MV-4-11 (cell line): Measurements from ENCODE around the gene DAPK2.
"Not testable (repeated sequence)": the region's sequence is repeated elsewhere in the genome, so short reads cannot be mapped to it uniquely, and the experiment has no call there.

Experiments used
- DNase-seq: peaks from one replicate; lab custom pipeline; 2025; lab: John Stamatoyannopoulos, UW

The DAPK2 gene

DNA sequence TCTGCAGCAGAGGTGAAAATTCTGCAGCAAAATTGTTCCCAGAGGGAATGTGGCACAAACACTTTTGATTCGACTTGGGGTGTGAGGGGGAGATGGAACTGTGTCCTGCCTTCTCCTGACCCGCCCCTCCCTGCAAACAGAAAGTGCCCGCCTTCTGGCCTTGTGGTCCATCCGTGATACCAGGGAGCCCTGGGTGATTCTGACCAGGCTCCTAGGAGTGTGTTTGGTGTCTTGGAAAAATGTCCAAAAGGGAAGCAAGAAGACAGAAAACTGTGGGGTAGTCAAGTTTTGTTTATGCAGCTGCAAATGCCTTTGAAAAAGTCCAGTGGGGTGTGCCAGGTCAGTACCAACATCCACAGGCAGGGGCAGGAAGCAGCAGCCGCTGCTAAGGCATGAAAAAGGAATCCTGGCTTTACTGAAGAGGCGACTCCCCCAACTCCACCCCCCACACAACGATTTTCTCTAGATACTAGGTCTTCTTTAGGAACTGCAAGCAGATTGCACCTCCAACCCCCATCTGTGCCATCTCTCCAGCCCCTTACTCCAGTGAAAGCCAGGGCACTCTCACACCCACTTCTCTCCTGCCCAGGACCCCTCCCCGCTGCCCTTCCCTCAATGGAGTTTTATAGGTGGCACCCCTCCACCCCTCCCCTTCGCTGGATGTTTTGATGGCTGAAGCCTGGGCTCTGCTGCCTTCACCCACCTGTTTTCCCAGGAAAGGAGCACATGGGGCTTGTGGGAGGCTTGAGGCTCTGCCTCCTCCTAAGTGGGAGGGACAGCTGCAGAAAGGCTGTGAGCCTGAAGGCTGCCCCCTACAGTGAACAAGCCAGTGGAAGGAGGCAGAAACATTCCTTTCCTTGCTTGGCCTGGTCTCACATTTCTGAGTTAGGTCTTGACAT, 130.2 kb downstream of the DAPK2 start:
- no peak for DNase-seq

DNA sequence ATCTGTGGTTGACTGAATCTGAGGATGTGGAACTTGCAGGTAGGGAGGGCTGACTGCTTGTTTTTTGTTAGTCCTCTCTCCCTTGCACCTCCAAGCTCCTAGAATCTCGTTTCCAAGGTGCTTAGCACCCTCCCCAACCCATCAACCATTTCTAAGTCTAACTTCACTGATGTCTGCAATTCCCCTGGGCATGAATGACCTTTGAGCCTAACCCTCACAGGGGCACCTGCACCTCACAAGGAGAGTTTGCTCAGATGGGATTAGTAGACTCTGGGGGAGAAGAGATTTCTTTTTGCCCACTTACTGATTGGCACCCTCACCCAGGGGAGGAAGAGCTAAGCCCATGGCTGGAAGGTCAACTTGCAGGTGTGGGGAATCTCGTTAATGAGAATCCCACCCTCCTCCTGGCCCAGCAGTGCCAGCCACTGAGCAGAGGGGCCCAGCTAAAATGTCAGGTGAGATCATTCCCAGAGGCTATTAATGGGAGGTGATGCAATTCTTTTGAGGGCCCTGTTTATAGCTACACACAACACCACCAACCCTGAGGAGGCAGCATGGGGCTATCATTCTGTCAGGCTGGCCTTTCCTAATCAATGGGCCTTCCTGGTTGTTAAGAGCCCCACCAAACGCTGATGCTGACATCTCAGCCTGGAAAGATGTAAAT, 130.9 kb downstream of the DAPK2 start:
- no peak for DNase-seq

GRCh38 chr15:63913786-63914315, 132.4 kb downstream of the DAPK2 start:
- no peak for DNase-seq

DNA sequence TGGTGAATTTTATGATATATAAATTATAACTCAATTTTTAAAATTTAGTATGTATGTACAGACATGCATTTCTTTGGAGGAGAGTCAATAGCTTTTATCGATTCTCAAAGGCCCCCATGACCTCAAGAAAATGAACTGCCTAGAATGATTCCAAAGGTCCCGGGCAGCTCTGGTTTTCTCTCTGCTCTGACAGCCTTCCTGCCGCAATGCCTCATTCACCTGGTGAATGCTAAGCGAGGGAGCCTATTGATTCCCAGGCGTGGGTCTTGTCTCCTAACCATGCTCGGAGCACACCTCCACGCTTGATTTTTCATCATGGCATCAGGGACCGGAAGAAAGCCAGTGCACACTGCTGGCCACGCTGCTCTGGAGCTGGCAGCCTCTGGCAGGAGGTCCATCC, 132.9 kb downstream of the DAPK2 start:
- no peak for DNase-seq

DNA sequence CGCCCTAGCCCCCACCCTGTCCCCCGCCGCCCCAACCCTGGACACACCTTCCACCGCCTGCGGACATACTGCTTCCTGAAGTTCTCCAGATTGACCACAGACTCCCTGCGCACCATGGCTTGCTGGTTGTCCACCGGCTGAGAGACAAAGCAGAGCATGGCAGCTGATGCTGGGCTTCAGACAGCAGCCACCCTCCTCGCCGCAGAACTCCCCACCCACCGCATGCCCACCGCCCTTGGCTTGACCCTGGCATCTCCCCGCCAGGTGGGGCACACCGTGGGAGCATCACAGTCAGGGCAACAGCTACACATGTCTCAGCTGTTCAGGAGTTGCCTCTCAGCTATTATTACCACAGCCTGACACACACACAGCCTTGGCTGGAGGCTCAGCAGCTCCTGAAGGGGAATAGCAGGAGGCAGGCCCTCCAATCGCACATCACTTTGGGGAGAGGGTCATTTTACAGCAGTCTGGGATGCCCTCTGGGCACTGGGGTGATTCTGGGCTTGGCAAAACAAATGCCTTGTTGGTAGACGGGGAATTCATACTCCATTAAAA, 134.1 kb downstream of the DAPK2 start:
- no peak for DNase-seq

DNA sequence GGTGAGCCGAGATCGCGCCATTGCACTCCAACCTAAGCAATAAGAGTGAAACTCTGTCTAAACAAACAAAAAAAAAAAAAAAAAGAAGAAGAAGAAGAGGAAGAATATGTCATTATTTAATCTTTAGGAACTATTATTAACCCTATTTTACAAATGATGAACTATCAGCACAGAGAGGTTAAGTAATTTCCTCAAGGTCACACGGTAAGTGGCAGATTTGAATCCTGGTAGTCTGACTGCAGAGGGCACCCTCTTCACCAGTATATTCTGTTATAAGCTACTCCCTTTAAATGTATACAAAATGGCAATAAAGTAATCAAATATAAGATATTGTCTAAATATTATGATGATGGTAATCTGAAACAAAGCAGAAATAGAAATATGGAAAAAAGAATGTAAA, 135.1 kb downstream of the DAPK2 start:
- no peak for DNase-seq

DNA sequence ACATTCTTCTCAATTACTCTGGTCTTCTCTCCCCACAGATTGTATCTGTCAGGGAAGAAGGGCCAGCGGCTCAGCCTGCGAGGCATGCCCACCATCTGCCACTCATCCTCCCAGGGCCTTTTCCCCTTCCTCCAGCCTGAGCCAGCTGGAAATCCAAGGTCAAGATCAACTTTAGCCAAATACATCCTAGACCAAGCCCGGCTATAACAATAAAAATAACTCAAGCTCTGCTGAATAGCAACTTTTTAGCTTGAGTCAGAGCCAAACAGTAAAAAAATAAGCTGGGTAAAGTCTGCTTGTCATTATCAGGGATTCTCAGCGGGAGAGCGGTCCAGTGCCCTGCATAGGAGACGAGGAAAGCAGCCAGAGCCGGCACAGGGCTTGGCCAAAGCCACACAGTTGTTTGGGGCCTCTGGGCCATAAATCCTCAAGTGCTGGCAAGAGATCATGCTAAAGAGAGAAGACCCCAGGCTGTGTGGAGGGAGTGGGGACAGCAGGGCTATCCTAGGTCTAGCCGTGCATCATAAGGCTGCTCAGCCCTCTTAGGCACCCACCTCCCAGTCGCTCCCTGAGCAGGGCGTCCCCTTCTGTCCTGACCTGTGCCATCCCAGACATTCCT, 136.4 kb downstream of the DAPK2 start:
- DNase-seq, result no peak

GRCh38 chr15:63908991-63909390, 137.3 kb downstream of the DAPK2 start:
- DNase-seq, result peak; percentile 64

GRCh38 chr15:63908281-63908680, 138.0 kb downstream of the DAPK2 start:
- no peak for DNase-seq

DNA sequence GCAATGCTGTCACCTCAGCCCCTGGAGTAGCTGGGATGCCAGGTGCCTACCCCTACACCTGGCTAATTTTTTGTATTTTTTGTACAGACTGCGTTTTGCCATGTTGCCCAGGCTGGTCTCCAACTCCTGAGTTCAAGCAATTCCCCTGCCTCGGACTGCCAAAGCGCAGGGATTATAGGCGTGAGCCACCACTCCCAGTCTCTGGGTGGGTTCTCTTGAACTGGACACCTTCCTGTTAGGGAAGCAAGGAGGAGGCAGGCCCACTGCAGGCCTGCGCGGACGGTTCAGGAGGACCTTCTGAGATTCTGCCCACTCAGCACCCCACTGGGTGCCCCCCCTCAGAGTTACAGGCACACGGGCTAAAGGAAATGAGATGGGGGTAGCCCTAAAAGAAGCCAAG, 138.8 kb downstream of the DAPK2 start:
- no peak for DNase-seq

DNA sequence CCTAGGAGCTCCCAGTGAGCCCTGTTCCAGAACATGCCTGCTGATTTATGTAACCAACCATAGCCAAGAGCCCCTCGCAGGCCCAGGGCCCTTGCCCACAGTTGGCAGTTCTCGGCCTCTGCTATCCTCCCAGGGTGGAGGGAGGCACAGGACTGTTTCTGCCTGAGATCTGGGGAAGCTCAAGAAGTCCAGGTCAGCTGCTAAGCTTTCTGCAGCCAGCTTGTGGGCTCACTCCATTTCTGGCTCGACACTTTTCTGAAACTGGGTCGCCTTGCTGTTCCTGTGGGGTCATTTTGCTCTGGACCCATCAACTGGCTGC, 140.1 kb downstream of the DAPK2 start:
- DNase-seq, result no peak

GRCh38 chr15:63905558-63906265, 140.6 kb downstream of the DAPK2 start:
- peak; percentile 70 for DNase-seq

- no peak for DNase-seq
Measured at GRCh38 chr15:63905131-63905530, 141.2 kb downstream of the DAPK2 start.

DNA sequence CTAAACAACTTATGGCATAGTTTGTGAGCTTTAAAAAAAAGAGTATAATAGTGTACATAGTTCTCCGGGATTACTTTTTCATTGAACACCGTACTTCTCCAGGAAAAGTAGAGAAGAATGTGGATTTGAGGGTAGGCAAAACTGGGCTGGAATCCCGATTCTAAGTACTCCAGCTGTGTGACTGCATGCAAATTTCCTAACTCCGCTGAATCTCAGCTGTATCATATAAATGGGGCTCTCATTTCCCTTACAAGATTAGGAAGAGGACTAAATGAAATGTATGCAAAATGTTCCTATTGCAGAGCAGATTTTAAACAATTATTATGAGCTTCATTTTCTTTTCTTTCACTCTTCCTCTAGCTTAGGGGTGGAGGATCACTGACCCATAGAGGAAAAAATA, 142.2 kb downstream of the DAPK2 start:
- no peak for DNase-seq

GRCh38 chr15:63902671-63903035, 143.6 kb downstream of the DAPK2 start:
- DNase-seq, result peak; percentile 12

DNA sequence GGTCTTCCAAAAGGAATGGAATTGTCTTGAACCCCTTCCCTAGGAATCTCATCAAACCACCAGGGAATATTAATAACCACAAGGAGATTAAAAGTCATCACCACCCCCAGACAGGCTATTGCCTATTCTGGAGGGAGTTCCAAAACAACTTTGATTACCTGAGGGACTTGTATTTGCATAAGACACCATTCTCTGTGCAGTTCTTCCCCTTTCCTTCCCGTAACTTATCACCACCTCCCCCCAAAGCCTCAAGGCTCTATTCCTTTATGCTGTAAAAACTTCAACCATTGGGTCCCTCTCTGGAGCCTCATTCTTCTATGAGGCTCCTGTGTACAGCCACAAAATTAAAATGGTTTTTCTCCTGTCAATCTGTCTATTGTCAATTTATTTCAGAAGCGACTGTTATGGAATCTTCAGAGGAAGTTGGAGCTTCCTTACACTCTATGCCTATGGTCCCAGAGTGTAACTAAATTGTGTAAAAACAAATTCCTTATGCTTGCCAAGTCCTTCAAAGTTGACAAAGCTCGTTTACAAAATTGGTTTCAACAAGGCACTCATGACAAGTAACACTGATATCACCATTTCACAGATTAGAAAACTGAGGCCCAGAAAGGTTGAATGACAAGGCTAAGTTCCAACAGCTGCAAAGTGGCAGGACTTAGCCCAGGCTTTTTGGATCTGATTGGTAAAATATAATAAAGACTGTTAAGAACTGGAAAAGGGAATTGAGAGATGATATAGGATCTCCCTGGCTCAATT, 144.2 kb downstream of the DAPK2 start:
- no peak for DNase-seq

- DNase-seq, result no peak
Measured at GRCh38 chr15:63900306-63900705, 146.0 kb downstream of the DAPK2 start.

GRCh38 chr15:63899606-63900005, 146.7 kb downstream of the DAPK2 start:
- DNase-seq, result not testable (repeated sequence)

GRCh38 chr15:63899193-63899592, 147.1 kb downstream of the DAPK2 start:
- DNase-seq, result no peak

DNA sequence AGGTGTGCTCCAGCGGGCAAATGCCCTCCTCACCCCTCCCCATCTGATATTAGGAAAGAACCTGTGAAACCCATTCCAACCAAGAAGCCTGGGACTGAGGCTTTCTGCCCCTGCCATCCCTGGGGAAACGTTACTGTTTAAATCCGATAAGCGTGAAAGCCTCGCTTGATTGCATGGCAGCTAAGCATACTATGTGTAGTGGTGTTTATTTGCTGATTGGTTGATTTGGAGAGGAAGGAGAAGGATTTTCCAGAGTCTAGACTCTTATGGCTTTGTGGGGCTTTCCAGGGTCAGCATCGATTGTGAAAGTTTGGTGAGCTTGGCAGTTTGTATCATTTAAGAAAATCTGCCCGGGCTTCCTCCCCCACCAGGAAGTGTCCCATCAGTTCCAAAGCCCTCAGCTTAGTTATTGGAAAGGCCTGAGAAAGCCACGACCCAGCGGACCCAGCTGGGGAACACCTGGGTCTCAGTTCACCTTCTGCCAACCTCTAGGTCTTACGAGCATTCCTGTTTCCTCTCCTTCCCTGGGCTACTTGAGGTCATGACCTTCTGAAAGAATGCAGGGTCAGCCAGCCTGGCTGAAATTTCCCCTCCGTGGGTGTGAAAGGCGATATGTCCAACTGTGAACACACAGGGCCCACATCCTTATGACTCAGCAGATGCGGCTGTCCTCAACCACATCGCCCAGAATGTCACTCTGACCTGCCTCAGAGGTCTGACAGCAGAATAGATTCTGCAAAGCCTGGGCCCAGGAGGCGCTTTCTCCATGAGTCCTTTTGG, 149.8 kb downstream of the DAPK2 start:
- DNase-seq, result peak; percentile 97
